ENCODE measurements around the gene CDKN2B-AS1. TPM values are rescaled to one million over a fixed set of nuclear protein-coding genes. Genes with fewer than 3 reads are reported as not detected.
A peak's percentile ranks its signal among the peaks of the same experiment; 100 is the strongest.
"Not testable (repeated sequence)": the region's sequence is repeated elsewhere in the genome, so short reads cannot be mapped to it uniquely, and the experiment has no call there.

CDKN2B-AS1 gene
- total RNA-seq, 1 donor from 2014 or later = 1.0 TPM

DNA sequence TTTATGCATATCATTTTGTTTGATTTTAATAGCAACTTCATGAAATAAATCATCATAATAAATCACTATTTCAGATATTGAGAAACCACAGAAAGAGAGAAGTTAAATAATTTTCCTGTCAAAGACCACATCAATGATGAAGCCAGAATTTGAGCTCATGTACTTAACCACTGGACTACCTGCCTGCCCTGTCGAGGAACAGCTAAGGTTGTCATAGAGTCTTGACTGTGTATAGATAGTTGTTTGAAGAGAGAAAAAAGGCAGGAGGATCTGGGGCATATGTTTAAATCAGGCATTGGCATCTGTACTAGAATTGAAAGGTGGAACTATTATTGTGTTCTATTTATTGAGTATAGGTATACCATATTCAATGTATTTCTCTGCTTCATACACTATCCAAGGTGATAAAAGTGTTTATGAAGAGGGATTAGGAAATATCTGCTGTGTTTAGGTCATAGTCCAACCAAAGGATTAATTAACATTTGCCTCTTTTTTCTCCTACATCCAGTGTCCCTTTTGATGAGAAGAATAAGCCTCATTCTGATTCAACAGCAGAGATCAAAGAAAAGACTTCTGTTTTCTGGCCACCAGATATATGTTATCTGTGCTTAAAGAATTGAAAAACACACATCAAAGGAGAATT is 51.8 kb downstream of the CDKN2B-AS1 start:
- ATAC-seq = no peak

DNA sequence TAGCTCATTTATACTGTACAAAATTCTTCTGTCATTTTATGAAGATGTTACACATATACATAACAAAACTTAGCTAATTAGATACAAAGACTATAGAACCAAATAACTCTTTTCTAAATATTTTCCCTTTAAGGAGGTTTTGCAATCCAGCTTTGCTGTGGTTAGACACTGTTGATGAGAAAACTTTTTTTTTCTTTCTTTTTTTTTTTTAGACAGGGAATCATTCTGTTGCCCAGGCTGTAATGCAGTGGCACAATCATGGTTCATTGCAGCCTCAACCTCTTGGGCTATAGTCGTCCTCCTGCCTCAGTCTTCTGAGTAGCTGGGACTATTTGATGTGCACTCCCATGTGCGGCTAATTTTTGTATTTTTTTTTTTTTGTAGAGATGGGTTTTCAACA is 53.0 kb downstream of the CDKN2B-AS1 start:
- no peak for ATAC-seq

DNA sequence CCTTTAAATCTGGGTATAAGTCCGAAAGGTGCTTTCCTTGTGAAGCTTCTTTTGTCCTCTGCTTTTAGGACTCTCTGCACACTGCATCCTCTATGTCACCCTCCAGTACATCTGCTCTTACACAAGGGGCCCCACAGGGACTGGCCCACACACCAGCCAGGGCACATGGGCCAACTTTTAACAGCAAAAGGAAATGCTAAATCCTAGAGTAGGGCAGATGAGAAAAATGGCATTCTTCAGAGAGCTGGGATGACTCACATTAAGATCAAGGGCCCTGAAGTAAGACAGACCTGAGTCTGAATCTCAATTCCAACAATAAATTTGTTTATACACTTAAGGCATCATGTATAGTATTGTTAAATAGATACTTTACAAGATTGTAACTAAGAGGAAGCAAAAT is 54.8 kb downstream of the CDKN2B-AS1 start:
- peak; percentile 23 for ATAC-seq

DNA sequence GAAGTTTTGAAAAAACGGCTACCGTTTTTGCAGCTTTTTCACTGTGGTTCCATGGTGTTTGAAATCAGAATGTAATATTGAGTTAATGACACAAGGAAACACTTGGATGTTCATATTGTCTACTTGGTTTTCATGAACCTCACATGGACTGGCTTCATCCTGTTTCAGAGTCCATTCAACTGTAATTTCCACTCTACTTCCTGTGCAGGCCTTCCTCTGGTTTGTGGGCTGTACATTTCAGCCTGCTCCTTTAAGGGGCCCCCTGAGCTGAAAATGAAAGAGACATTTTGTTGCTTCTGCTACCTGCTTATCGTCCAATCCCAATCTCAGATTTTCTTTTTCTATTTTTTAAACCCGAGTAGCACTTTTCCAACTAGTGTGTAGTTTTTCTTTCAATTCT is 56.3 kb downstream of the CDKN2B-AS1 start:
- no peak for ATAC-seq

DNA sequence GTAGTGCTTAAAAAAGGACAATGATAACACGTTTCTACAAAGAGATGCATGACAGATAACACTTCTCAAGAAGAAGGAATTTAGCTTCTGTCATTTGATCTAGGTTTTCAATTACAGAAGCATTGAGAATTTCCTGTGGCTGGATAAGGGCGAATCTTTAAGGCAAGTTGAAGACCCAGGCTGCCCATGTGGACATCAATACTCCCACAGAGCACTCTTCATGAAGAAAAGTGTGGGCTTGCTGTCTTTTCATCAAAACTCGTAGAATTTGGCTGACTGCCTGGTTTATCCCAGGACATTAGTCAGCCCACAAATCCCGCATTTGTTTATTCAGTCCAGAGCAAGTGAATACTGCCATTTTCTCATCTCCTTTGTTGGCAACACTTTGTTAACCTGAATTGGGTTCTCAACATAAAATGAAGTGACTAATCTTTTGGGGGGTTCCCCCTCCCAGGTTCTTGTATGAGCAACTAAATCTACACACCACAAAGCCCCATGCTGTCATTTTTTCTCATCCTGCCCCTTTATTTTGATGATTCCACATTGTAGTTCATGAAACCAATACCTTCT is 57.9 kb downstream of the CDKN2B-AS1 start:
- peak; percentile 91 for ATAC-seq

DNA sequence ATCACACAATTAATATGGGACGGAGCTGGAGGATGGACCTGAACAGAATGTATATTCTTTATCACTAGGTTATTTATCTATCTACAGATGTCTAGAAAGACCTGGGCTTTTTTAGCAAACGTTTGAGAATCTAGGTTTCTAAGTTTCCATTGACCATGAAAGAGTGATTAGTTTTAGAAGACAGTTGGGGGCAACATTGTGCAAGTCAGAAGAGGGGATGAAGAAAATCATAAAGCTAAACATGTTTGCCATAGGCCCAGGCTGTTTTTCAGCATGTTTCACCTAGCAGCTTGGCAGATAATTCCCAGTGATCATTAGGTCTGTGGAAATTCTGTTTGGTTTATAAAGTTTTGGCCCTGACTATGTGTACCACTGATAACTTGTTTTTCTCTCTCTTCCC is 58.6 kb downstream of the CDKN2B-AS1 start:
- ATAC-seq = no peak

DNA sequence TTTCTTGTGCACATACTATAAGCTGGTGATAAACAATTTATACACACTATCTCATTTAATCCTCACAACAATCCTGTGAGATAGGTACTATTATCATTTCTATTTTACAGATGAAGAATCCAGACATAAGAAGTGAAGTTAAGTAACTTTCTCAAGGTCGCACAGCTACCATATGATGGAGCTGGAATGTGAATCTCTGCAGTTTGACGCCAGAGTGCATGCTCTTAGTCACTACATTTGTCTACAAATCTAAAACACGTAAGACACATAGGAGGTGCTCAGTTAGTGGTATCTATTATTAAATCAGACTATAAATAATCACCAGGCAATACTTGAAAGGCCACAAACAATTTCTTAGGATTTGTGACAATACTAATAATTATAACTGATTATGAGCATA is 59.5 kb downstream of the CDKN2B-AS1 start:
- ATAC-seq = no peak

DNA sequence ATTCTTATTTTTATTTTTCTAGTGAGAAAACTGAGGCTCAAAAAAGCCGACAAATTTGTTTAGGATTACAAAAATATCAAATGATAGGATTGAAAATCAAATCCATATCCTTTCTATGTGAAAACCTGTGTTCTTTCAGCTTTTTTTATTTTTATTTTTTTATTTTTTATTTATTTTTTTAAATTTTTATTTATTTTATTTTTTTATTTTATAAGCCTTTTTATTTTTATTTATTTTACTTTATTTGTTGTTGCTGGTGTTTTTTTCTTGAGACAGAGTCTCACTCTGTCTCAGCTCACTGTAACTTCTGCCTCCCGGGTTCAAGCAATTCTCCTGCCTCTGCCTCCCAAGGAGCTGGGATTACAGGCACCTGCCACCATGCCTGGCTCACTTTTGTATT is 59.9 kb downstream of the CDKN2B-AS1 start:
- no peak for ATAC-seq

DNA sequence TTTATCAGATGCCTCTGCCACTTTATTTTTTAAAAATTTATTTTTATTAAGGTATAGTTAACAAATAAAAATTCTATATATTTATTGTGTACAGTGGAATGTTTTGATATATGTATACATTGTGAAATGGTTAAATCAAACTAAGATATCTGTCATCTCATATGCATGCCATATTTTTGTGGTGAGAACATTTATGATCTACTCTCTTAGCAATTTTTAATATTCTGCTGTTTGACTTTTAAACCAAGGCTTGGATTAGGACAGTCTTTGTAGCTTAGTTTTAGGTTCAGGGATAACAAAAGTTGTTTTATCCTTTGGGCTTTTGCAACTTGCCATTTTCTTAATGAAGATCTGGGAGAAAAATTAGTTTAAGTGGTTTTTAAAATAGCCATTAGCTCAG is 60.5 kb downstream of the CDKN2B-AS1 start:
- ATAC-seq = no peak

DNA sequence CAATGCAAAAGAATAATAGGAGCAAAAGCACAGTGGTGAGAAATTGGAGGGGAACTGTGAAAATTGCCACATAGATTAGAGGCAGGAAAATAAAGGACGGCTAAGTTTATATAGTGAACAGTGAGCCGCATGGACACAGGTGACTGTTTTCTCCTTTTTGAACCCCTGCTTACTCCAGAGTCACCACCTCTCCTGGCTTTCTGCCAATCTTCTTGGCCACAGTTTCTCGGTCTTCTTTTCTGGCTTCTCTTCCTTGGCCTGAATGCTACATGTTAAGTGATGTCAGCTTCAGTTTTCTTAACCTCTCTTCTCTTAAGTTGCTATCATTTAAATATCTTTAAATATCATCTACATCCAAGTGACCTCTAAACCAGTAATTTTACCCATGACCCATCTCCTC is 61.8 kb downstream of the CDKN2B-AS1 start:
- no peak for ATAC-seq

DNA sequence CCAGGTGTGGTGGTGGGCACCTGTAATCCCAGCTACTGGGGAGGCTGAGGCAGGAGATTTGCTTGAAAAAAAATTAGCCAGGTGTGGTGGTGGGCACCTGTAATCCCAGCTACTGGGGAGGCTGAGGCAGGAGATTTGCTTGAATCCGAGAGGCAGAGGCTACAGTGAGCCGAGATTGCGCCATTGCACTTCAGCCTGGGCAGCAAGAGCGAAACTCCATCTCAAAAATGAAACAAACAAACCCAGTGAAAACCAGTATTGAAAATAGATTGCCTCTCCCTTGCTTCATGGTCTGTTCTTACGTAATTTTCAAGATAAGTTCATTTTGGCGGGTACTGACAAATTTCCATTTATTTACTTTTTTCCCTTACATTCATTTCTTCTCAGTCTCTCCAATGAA is 63.4 kb downstream of the CDKN2B-AS1 start:
- not testable (repeated sequence) for ATAC-seq

DNA sequence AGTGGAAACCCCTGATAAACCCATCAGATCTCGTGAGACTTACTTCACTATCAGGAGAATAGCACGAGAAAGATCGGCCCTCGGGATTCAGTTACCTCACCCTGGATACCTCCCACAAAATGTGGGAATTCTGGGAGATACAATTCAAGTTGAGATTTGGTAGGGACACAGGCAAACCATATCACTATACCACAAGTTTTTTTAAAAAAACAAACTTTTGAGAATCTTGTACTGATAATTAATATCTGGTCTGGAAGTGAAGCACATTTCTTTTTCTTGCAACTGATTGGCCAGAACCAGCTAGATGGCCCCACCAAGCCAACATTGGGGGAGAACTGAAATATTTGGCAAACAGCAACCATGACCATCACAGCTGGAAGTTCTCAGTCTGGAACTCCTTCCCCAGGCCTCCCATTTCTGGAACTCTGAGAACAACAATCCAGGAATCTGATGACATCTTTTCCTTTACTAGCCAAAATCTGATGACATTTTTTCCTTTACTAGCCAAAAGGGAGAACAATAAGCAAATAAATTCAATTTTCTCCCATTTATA is 66.3 kb downstream of the CDKN2B-AS1 start:
- no peak for ATAC-seq

DNA sequence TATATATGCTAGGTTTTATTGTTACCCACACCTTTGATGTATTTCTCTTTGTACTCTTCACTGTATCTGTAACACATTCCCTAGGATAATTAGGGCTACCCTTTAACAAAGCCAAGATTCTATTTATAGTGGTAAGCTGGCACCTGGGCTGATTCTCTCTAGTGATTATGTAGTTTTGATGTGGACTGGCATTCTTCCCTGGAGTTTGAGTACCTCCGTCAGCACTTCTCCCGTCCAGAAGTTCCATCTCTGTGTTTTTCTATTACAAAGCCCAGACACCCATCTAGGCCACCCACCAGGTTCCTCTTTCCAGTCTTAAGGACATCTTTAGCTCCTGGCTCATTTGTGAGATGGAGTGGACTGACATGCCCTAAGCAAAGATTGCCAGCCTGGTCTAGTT is 70.4 kb downstream of the CDKN2B-AS1 start:
- ATAC-seq = no peak

DNA sequence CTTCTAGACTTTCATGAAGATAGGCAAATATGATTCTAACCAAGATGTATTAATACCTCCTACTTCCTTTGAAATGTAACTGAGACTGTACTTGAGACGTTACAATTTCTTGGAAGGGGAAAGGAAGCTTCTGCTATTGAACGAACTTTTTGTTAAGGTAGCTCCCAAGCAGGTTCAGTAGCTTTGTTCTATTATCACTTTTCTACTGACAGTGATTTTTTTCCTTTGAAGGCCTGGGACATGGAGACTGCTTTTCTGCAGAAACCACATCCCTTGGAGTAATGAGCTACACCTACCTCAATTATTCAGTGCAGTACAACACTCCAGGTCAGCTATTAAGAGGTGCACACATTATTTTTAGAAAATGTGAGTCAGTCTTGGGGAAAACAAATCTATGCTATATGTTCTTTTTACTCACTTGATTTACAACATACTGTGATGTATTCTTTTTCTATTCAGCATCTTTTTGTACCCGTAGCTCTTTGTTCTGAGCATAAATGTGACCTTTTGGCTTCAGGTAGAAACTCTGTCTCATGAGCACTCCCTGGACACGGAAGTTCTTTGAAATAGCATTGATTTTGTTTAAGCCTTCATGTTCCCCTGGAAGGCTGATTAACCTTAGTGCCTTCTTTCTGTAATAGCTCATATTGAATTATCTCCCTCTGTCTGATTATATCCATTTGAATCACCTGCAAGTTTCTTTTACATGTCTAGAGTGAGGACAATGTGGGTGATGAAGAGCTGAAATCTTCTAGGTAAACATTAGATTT is 71.0 kb downstream of the CDKN2B-AS1 start:
- ATAC-seq = no peak

DNA sequence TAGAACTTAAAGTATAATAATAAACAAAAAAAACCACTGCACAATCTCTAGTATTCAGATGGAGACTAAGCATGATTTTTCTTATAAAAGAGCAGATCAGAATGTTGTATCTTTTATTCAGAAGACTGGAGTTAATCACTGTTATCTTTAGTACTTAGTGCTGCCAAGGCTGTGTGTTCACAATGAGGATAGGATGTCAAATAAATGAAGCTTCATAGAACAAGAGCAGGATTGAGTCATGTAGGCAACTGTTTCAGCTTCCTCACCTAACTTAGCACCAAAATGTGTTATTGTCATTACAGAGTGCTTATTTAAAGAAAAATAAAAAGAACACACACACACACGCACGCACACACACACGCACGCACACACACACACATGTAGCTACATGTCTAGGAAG is 72.6 kb downstream of the CDKN2B-AS1 start:
- no peak for ATAC-seq

DNA sequence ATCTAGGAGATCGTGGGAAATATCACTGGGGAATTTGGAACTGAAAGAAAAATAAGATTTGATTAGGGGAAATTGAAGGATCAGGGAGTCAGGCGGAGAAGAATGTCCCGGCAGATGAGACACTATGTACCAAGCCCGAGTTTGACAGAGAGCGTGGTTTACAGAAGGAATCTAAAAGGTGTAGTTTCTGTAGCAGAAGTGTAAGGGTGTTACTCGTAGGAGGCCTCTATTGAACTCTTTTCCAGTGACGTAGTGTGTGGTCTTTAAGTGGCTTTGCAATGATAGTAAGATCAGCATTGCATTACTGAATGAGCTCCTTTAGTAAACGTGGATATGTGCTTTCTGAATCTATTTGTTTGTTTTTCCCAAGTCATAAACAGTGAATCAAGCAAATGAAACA is 73.8 kb downstream of the CDKN2B-AS1 start:
- no peak for ATAC-seq

DNA sequence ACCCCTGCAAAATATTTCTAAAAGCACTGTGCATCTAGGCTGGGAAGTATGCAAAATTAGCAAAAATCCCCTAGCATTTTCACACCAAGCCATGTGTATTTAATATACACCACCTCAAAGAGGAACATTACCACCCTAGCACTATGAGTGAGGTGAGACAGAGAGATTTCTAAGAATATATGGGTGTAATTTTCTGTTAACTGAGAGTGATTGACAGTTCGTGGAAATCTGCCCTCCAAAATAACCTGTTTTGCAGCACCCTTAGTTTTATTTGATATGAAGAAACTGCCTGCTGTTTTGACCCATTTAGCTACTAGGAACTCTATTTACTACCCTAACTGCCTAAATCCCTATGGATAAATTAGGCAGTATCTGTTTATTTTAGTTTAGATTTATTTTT is 78.8 kb downstream of the CDKN2B-AS1 start:
- no peak for ATAC-seq

DNA sequence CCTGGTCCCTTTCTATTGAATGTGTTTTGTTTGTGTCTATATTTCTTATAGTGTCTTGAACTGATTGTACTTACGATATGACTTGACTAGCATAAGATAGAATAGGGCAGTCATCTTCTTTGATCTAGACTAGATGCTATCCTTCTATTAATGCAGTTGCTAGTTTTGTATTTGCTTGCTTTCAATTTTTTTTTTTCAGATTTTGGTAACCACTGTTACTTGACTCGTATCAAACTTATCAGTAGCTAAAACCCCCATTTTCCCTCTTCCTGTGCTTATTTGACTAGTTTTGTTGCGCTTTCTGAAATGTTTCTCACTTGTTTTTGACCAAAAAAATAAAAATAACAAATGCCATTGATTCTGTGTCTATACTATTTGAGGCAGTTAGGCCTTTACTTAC is 83.5 kb downstream of the CDKN2B-AS1 start:
- ATAC-seq = no peak

DNA sequence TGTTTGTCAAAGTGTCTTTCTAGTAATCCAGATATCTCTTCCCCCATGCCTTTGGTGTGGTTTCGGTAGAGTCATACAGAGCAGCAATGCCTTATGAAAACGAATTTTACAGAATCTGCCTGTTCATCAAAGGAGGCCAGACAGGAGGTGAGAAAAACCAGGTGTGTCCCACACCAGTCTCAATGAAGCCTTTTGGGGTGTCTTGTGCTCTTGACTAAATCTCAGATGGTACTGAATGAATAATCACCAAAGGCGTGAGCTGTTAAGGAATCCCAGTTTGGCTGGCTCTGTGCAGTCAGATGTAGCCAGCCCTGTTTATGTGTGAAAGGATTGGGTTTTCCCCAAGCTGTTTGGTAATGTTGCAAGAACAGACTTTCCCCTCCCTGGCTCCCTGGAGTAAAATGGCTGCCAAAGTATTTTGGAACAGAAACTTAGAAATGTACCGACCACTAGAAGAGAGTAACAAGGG is 85.3 kb downstream of the CDKN2B-AS1 start:
- ATAC-seq = peak; percentile 95

DNA sequence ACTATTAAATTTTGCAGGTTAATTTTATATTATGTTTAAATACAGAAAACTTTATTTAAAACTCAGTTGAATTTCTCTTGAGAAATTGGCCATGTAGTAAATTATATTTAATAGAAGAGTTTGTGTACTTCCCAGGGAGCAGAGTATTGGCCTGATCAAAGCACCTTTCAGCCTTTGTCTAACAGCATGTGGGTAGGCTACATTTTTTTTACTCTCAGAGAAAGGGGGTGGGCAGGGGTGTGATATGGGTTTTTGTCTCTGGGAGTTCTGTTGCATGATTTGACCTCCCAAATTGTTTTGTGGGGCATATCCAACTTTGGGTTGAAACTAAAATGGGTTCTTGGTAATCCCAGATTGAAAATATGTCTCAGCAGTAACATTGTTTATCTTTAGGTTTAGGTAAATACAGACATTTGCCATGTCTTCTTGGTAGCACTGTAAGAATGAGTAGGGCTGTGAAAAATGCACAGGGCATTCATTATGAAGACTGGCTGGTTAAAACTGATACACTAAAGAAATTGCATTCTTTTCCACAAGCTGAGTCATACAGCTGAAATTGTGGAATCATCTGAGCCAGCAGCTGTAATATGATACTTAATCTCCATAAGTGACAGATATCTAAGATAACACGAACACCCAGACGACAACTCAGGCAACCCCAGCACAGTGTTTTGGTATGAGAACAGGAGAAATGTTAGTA is 89.9 kb downstream of the CDKN2B-AS1 start:
- ATAC-seq = peak; percentile 53

DNA sequence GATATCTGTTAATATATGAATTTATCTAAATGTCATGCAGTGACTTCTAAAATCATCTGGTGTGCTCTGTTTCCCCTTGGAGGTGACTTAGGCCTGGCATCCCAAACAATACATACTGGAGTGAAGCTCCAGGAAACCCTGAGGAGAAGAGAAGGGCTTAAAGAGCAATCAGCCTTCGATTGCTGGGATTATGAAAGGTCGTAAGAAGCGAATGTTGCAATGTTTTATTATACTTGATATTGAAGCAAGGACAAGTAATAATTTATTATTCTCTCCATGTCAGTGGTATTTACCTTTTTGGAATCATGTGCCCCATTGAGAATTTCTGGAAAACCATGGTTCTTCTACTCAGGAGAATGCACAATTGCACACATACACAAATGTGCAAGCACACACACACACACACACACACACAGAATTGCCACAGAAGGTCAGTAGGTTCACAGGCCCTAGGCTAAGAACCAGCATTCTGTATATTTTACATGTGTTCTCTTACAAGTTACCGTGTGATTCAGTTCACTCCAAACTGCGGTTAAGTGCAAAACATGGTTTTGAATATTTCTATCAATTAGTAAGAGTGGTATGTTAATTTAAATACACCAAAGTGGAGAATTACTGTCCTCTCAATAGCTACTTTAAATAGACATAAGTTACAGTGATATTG is 93.6 kb downstream of the CDKN2B-AS1 start:
- ATAC-seq = no peak

DNA sequence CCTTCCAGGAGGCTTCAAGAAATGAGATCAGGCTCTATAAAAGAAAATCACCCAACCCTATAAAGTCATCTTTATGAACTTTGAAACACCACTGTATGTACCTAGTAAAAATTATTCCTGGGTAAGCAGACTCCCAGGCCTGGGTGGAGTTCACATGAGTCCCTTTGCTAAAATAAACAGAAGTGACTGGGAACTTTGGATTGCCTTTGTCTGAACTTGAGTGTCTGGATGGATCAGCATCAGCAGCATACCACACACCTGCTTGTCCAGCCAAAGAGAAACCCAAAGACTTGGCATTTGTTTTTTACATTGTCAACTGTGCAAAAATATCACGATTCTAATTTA is 94.1 kb downstream of the CDKN2B-AS1 start:
- peak; percentile 48 for ATAC-seq

DNA sequence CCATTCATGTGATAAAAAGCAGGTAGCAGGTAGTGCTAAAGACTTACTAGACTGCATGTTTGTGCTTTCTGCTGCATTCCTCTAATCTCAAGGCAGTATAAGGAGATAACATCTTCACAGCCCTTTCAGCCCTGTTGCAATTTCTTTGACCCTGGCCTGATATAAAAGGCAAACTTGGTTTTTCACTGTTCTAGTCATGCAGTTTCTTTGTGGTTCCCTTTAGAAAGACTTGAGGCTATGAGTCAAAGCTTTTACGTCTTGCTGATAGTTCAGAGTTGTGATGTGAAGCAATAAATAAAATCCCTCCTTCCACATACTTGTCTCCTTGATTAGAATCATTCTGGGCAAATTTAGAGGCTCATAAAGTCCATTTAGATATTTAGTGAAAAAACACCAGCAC is 103.1 kb downstream of the CDKN2B-AS1 start:
- no peak for ATAC-seq

Measured in esophagus mucosa (tissue), 1 donor.